ENCODE data around the gene METTL24. TPM values are rescaled to one million over a fixed set of nuclear protein-coding genes. Genes with fewer than 3 reads are reported as not detected.
"Not testable (repeated sequence)": the region's sequence is repeated elsewhere in the genome, so short reads cannot be mapped to it uniquely, and the experiment has no call there.

The METTL24 gene
- total RNA-seq, 4 donors from 2014 or later: 16.9 to 32.8 (median 23.5) TPM

DNA sequence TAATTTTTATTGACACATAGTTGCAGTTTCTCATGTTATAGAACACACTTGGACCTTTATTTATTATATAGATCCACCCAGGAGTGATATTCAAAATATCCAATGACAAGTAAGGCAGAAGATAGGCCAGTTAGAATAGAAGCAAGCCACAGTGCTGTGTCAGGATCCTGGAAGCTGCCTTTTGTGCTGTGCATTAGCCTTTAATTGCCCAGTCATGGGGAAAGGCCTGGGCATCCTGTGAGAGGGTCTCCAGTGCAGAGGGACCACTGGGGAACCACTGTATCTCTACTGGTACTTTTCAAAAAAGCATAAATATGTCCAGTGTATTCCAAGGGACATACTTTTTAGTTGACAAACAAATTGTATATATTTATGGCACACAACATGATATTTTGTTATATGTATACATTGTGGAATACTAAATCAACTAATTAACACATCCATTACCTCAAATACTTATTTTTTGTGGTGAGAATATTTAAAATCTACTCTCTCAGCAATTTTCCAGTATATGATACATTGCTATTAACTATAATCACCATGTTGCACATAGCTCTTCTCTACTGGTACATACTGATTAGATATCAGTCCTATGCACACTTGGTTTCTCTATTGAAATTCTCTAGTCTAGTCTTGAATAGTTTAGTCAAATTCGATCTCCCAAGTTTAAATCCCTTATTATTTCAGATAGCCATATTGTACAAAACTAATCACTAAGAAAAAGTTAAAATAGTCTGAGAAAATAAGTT lies 118.4 kb downstream of the METTL24 start:
- WGBS: 95% methylated on average over 1 of the region's 1 CpG
- Histone ChIP-seq H3K4me1 (no peaks in the 10 kb centered on the region), H3K36me3 (peaks cover 0 to 45% (median 10%) of the 10 kb centered on the region in 4 donors), H3K27ac (replicated peaks in 1 of 4) (no peak overlapping the region), H3K4me3 (no peak overlapping the region), H3K9me3 (no peaks in the 10 kb centered on the region), H3K27me3 (no peaks in the 10 kb centered on the region)
- TF ChIP-seq EP300 (IDR thresholded peaks at IDR 0.05) (no peak), POLR2AphosphoS5 (IDR thresholded peaks at IDR 0.05) (no peak), POLR2A (IDR thresholded peaks at IDR 0.05; ENCODE audit: low read depth) (no peak)
- TF ChIP-seq, protein P1, sequence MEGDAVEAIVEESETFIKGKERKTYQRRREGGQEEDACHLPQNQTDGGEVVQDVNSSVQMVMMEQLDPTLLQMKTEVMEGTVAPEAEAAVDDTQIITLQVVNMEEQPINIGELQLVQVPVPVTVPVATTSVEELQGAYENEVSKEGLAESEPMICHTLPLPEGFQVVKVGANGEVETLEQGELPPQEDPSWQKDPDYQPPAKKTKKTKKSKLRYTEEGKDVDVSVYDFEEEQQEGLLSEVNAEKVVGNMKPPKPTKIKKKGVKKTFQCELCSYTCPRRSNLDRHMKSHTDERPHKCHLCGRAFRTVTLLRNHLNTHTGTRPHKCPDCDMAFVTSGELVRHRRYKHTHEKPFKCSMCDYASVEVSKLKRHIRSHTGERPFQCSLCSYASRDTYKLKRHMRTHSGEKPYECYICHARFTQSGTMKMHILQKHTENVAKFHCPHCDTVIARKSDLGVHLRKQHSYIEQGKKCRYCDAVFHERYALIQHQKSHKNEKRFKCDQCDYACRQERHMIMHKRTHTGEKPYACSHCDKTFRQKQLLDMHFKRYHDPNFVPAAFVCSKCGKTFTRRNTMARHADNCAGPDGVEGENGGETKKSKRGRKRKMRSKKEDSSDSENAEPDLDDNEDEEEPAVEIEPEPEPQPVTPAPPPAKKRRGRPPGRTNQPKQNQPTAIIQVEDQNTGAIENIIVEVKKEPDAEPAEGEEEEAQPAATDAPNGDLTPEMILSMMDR (IDR thresholded peaks at IDR 0.05): no peak
- no peak for DNase-seq (ENCODE audit: extremely low spot score)
- intact Hi-C loops (cut with DNase I): no loop called here

DNA sequence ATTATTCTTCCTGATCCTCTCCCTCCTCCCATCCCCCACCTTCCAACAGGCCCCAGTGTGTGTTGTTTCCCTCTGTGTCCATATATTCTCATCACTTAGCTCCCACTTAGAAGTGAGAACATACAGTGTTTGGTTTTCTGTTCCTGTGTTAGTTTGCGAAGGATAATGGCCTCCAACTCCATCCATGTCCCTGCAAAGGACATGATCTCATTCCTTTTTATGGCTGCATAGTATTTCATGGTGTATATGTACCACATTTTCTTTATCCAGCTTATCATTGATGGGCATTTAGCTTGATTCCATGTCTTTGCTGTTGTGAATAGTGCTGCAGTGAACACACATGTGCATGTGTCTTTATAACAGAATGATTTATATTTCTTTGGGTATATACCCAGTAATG lies 122.1 kb downstream of the METTL24 start:
- 95% methylated on average over 1 of the region's 1 CpG for WGBS
- H3K27me3 ChIP-seq; H3K9me3 ChIP-seq; H3K4me3 ChIP-seq; H3K27ac ChIP-seq (replicated peaks in 1 of 4); intact Hi-C loops (cut with DNase I); DNase-seq (ENCODE audit: extremely low spot score): not testable (repeated sequence)
- Histone ChIP-seq H3K4me1 (peaks cover 6 to 12% (median 9%) of the 10 kb centered on the region in 4 donors), H3K36me3 (peaks cover 0 to 26% (median 7%) of the 10 kb centered on the region in 4 donors)

DNA sequence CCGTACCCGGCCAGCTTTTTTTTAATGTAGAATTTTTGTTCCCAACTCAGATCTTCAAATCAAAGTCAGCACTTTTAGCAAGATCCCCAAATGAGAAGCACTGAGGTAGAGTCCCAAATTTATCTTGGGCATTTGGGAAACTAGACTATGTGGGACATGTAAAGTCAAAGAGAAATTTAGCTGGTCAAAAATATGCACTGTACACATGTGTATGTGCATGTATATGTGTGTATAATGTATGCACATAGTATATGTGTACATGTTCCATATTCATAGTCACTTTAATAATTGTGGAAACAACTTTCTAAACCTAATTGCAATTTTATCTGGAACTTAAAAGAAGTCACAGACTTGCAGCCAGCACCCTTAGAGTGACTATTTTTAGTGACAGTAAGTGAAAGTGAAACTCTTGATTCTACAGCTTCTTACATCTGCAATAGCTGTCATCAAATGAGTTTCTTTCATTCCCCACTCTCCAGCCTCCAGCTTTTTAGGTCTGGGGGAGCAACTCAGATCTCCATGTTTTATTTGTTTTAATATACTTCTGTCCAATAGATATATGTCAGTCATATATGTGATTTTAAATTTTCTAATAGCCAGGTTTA lies 124.3 kb downstream of the METTL24 start:
- Histone ChIP-seq H3K9me3 (no peaks in the 10 kb centered on the region), H3K27me3 (no peaks in the 10 kb centered on the region), H3K36me3 (peaks cover 6 to 39% (median 15%) of the 10 kb centered on the region in 4 donors), H3K27ac (replicated peaks in 1 of 4) (peak overlapping the region in 3 of 4 donors; percentile 6 to 40 (median 16)), H3K4me1 (peaks cover 6 to 12% (median 9%) of the 10 kb centered on the region in 4 donors), H3K4me3 (no peak overlapping the region)
- no peak for DNase-seq (ENCODE audit: extremely low spot score)
- WGBS: 94% methylated on average over 2 of the region's 2 CpGs
- TF ChIP-seq POLR2AphosphoS5 (IDR thresholded peaks at IDR 0.05): no peak
- no peak for TF ChIP-seq POLR2A (IDR thresholded peaks at IDR 0.05; ENCODE audit: low read depth)
- no peak for TF ChIP-seq EP300 (IDR thresholded peaks at IDR 0.05)
- TF ChIP-seq, protein P1 (IDR thresholded peaks at IDR 0.05): no peak
- intact Hi-C loops (cut with DNase I): no loop called here

GRCh38 chr6:110232450-110232849 lies 125.7 kb downstream of the METTL24 start:
- DNase-seq (ENCODE audit: extremely low spot score): no peak
- TF ChIP-seq POLR2A (IDR thresholded peaks at IDR 0.05; ENCODE audit: low read depth) (no peak), EP300 (IDR thresholded peaks at IDR 0.05) (no peak), POLR2AphosphoS5 (IDR thresholded peaks at IDR 0.05) (no peak)
- TF ChIP-seq, protein P1 (IDR thresholded peaks at IDR 0.05): no peak
- Histone ChIP-seq H3K9me3 (no peaks in the 10 kb centered on the region), H3K27me3 (no peaks in the 10 kb centered on the region), H3K4me1 (peaks cover 6 to 12% (median 9%) of the 10 kb centered on the region in 4 donors), H3K36me3 (peaks cover 8 to 44% (median 21%) of the 10 kb centered on the region in 4 donors), H3K4me3 (no peak overlapping the region), H3K27ac (replicated peaks in 1 of 4) (peak overlapping the region in 2 of 4 donors; percentile 17 to 23)
- WGBS: 70% methylated on average over 2 of the region's 2 CpGs
- intact Hi-C loops (cut with DNase I): no loop called here

DNA sequence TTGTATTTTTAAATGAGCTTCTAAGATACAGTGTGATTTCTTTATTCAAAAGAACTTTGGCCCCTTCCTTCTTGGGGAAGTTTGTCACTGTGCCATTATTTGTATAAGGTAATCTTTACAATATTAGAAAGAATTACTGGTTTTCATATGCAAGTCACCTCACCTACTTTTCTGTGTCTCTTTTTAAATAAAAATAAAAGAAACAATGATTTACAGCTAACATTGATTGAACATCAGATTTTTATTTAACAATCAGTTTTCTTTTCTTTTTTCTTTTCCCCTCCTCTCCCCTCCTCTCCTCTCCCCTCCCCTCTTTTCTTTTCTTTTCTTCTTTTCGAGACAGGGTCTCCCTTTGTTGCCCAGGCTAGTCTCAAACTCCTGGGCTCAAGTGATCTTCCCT lies 131.9 kb downstream of the METTL24 start:
- Histone ChIP-seq H3K4me3 (no peak overlapping the region), H3K27ac (replicated peaks in 1 of 4) (no peak overlapping the region), H3K4me1 (no peaks in the 10 kb centered on the region), H3K27me3 (no peaks in the 10 kb centered on the region), H3K9me3 (no peaks in the 10 kb centered on the region), H3K36me3 (peaks cover 8 to 67% (median 35%) of the 10 kb centered on the region in 4 donors)
- no peak for TF ChIP-seq POLR2A (IDR thresholded peaks at IDR 0.05; ENCODE audit: low read depth)
- no peak for TF ChIP-seq EP300 (IDR thresholded peaks at IDR 0.05)
- TF ChIP-seq POLR2AphosphoS5 (IDR thresholded peaks at IDR 0.05): no peak
- TF ChIP-seq, protein P1 (IDR thresholded peaks at IDR 0.05): no peak
- no peak for DNase-seq (ENCODE audit: extremely low spot score)
- intact Hi-C loops (cut with DNase I): no loop called here
- WGBS: 91% methylated on average over 1 of the region's 1 CpG

Data from esophagus muscularis mucosa (tissue), 4 donors.